ENCODE data around the gene SPRN.
A peak's percentile ranks its signal among the peaks of the same experiment; 100 is the strongest.
"Not testable (repeated sequence)": the region's sequence is repeated elsewhere in the genome, so short reads cannot be mapped to it uniquely, and the experiment has no call there.

The SPRN gene

DNA sequence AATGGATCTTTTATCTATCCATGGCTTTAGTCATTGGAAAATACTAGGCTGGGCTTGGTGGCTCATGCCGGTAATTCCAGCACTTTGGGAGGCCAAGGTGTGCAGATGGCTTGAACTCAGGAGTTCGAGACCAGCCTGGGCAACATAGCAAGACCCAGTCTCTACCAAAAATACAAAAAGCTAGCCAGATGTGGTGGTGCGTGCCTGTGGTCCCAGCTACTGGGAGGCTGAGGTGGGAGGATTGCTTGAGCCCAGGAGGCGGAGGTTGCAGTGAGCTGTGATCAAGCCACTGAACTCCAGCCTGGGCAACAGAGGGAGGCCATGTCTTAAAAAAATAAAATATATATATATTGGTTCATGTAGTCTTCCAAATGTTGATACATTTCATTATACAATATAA is 37.5 kb downstream of the SPRN start:
- DNase-seq (ENCODE audit: low read depth, low spot score), result not testable (repeated sequence)

DNA sequence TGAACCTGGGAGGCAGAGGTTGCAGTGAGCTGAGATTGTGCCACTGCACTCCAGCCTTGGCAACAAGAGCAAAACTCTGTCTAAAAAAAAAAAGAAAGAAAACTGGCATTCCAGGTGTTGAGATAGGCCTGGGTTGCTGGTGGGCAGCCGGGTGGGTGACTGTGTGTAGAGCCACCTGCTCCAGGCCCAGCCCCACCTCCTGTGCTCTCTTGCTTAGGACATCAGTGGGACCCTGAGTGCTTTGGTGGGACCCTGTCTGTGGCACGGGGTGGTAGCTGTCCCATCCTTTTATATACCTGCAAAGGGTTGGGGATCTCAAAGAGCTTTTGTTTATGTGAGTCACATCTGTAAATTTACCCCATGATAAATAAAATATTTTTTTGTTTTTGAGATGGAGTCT is 39.2 kb downstream of the SPRN start:
- no peak for DNase-seq (ENCODE audit: low read depth, low spot score)

DNA sequence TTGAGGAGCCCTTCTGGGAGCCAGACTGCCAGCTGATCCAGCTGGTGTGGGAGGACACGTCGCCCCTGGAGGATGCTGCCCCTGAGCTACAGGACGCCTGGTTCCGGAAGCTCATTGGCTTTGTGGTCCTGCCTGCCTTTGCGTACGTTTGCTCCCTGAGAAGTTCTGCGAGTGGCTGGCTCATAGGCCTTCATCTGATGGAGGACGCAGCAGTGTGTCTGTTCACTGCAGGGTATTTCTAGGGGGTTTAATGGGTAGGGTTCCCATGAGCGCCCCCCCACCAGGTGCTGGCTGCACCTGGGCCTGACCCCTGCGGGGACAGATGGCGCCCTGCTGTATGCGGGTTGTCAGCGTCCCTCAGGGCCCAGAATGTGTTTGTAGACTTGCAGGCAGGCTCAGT is 40.4 kb downstream of the SPRN start:
- no peak for DNase-seq (ENCODE audit: low read depth, low spot score)

DNA sequence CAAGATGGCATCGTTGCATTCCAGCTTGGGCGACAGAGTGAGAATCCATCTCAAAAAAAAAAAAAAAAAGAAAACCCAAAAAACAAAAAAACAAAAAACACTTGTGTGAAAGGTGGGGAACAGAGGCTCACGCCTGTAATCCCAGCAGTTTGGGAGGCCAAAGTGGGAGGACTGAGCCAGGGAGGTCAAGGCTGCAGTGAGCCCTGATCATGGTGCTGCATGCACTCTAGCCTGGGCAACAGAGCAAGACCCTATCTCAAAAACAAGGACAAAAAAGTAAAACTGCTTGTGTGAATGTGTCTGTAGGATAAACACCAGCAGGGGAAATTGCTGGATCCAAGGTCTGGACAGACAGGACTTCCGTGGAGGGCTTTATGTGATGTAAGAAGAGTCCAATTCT is 40.9 kb downstream of the SPRN start:
- no peak for DNase-seq (ENCODE audit: low read depth, low spot score)

DNA sequence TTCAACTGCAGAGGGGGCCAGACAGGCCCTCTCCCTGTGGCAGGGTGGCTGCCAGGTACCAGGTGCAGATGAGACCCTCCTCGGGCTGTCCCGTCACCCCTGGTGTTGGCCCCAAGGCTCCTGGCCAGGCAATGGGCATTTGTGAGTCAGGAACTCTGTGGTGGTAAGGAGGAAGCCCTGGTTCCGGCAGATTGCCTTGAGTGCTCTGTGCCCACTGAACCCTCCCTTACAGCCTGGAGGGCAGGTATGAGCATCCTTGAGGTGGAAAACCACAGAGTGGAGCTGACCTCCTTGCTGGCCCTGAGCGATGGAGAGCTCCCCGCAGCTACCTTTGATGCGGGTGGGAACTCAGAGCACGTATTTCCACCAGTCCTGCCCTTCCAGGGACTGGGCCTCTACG is 43.4 kb downstream of the SPRN start:
- DNase-seq (ENCODE audit: low read depth, low spot score), result no peak

DNA sequence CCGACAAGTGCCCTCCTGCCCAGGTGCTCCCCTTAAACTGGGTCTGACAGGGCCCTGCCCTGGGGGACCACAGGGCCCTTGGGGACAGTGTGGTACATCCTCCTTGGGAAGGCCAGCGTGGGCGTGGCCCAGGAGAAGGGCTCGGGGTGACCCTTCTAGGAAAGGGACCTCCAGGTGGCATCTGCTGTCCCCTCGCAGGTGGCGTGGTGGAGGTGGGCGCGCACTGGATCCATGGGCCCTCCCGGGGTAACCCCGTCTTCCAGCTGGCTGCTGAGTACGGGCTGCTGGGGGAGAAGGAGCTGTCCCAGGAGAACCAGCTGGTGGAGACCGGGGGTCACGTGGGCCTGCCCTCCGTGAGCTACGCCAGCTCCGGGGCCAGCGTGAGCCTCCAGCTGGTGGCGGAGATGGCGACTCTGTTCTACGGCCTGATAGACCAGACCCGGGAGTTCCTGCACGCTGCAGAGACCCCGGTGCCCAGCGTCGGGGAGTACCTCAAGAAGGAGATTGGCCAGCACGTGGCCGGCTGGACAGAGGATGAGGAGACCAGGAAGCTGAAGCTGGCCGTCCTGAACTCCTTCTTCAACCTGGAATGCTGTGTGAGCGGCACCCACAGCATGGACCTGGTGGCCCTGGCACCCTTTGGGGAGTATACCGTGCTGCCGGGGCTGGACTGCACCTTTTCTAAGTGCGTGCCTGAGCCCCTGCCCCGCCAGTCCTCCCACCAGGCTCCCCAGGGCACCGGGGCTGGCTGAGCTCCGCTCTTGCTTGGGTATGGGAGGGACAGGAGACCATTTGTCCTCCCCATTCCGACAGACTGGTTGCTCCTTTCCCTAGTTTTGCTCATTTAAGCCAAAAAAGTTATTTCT is 44.4 kb downstream of the SPRN start:
- no peak for DNase-seq (ENCODE audit: low read depth, low spot score)

DNA sequence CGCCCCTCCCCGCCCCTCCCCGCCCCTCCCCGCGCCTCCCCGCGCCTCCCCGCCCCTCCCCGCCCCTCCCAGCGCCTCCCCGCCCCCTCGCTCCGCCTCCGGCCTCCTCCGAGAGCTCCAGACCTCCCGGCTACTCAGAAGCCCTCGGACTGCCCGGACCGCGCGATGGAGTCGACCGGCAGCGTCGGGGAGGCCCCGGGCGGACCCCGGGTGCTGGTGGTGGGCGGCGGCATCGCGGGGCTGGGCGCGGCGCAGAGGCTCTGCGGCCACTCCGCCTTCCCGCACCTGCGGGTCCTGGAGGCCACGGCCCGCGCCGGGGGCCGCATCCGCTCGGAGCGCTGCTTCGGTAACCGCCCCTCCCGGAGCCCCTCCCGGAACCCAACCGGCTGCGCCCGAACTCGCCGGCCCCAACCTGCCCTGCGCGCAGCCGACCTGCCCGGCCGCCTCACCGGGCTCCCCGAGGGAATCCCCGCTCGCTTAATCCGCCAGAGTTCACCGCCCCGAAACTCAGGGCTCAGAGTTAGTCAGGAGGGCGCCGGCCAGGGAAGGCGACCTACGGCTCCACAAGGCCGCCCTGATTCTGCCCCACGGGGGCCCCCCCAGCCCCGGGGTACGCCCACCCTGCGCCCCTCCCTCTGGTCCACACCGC is 45.1 kb downstream of the SPRN start, which contains the start of gene PAOX:
Gene PAOX, plus strand, starts transcription at position 111 of the 649 bp plus-strand sequence. Its CDS starts 55 bp downstream, at position 166.
- peak; percentile 42 for DNase-seq (ENCODE audit: low read depth, low spot score)

DNA sequence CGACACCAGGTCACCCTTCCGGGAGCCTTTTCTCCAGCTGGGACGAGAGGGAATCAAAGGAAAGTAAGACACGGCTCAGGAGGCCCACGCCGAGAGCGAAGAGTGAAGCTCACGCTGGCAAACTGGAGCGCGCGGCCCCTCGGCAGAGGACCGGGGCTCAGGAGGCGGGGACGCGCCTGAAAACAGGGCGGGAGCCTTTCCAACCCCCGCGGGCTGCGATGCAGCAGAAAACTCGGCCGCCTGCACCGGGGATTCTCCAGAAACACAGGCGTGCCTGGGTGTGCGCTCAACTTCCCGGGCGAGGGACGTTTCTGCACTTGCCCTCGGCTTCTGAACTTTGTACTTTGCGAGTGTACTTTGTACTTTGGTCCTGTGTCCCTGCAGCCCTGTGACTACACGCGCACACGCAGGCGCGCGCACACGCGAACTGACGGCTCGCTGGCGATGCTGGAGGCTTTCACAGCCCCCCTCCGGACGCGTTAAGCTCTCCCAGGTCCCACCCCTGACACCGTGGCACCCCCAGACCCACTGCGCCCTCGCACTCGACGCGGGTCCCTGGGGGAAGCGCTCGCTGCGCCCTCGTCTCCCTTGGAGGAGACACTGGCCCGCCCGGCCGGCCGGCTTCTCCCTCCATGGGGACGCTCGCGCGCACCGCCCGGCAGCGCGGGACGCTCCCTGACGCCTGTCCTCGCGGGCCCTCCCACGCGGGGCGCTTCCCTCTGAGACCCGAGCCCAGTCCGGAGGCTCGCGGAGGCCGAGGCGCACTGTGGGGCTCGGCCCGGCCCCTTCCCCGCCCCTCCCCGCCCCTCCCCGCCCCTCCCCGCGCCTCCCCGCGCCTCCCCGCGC is 46.0 kb downstream of the SPRN start:
- DNase-seq (ENCODE audit: low read depth, low spot score), result peak; percentile 52

DNA sequence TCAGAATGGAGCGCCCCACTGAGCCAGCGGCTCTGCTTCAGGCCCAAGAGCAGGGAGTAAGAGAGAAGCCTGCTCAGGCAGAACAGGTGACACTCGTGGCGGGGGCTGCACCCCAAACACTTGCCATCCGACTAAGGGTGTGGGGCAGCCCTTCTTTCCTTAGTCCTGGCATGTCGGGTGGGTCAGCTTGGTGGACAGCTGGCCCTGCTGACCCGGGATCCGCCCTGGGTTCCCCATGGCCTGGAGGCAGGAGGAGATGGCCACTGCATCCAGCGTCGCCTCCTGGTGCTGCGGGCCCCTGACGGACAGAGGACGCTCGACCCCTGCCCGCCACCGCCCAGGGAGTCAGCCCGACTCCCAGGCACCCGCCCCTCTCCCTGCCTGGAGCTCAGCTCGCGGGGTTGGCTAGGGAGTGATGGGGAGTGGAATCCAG is 46.6 kb downstream of the SPRN start:
- DNase-seq (ENCODE audit: low read depth, low spot score), result no peak

DNA sequence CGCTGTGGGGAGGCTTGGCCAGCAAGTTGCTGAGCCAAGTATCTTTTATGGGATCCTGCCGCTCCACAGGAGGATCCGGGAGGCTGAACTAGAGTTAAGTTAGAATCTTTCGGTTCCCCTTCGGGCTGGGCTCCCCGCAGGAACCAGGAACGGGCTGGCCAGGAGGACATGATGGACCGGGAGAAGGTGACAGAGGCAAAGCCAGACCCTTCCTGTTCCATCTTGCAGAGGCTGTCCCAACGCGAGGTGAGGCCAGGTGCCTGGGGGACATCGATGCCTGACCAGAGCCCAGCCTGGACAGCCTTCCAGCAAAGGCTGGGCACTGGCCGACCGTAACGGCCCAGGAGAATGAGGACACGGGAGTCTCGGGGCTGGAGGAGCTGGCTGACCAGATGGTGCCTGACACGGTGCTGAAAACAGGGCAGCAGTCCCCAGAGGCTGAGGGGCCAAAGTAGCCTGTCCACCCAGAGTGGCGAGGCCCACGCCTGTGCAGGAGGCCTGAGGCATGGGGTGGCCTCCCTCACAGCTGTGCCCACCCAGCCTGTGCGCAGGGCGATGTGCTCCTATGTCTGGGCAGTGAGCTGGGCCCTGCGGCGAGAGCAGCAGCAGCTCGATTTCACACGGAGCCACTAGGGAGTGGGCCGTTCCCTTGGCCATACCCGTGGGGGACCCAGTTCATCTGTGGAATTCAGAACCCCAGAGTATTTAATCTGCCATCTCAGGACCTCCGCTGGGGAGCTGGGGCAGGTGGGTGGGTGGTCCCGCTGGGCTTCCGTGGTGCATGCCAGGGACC is 47.2 kb downstream of the SPRN start:
- DNase-seq (ENCODE audit: low read depth, low spot score), result no peak

DNA sequence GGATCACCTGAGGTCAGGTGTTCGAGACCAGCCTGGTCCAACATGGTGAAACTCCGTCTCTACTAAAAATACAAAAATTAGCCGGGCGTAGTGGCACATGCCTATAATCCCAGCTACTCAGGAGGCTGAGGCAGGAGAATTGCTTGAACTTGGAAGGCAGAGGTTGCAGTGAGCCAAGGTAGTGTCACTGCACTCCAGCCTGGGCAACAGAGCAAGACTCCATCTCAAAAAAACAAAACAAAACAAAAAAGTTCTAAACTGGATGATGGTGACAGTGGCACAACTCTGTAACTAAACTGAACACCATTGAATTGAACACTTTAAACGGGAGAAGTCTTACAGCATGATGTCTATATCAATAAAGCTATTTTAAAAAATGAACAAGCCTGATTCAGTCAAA is 48.2 kb downstream of the SPRN start:
- not testable (repeated sequence) for DNase-seq (ENCODE audit: low read depth, low spot score)

DNA sequence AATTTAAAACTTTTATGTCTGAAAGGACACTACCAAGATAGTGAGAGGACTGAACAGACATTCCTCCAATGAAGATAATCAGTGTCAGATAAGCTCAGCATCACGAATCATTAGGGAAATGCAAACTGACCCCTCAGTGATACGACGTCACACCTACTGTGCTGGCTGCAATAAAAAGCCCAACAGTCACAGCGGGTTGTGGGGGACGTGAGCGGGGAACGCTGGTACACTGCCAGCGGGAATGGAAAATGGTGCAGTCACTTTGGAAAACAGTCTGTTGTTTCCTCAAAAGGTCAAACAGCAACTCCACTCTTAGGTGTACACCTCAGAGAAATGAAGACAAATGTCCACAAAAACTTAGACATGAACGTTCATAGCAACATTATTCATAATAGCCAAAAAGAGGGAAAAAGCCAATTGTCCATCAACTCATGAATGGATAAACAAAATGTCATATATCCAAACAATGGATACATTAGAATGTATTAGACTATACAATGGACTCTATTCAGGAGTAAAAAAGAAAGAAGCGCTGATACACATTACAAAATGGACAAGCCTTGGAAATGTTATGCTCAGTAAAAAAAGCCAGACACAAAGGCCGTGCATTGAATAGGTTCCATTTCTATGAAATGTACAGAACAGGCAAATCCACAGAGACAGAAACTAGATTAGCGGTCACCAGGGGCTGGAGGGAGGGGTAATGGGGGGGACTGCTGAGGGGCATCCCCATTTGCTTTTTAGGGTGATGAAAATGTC is 48.9 kb downstream of the SPRN start:
- DNase-seq (ENCODE audit: low read depth, low spot score), result no peak

DNA sequence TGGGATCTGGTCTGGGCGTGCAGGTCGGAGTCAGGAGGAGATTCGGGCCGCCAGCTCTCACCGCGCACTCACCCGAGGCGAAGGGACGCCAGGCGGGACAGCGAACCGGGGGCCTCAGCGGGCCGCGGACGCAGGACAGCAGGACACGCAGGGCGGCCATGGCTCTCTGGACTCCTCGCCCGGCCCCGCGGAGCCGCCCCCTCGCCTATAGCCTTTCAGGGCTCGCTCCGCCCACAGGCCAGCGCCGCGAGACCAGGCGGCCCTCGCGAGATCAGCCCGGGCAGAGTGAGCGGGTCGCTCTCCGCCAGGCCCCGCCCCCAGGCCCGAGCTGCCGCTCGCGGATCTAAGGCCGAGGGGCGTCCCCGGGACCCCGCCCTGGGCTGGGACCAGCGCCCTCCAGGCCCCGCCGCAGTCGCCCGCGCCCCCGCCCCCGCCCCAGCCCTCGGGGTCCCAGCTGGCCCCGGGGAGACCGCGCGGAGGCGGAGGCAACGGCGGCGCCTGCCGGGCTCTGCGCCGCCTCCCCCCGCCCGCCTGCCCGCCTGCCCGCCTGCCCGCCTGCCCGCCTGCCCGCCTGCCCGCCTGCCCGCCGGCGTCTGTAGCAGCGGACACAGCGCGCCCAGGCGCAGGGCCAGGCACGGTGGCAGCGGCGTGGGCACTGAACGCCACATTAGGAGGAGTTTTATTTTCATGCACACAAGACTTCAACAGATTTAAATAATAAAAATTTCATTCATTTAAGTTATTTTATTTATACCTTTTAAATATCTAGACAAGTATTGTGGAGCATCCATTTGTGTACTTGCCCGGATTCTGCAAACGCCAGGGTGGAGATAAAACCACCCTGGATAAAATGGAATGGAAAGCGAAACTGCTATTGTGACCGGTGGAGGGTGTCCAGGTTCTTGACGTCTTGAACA is 51.0 kb downstream of the SPRN start, which contains the start of gene ECHS1:
Gene ECHS1, minus strand, starts transcription at position 181 of the 917 bp plus-strand sequence. Its CDS starts 21 bp downstream, at position 160.
- peak; percentile 91 for DNase-seq (ENCODE audit: low read depth, low spot score)

DNA sequence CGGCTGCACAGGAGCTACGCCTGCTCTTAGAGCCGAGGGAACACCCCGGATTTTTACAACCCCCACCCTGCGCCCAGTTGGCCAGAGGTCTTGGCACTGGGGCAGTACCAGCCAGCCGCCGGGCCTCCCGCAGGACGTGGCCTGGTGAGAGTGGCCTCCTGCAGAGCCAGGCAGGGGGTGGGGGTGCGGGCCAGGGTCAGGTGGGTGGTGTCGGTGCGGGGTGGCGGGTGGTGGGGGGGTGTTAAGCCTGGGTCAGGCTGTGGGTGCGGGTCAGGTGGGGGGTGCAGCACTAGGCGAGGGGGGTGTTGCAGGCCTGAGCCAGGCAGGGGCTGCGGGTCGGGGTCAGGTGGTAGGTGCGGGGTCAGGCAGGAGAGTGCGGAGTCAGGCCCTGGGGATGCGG is 51.9 kb downstream of the SPRN start:
- no peak for DNase-seq (ENCODE audit: low read depth, low spot score)
